Loucy (cell line): ENCODE results near the gene TSPYL2.

Experiments
- H2AFZ ChIP-seq: fragments of 200-600 bp; sonication (generic); 2 replicates; pipeline ENCODE4 v1.6.0; 2016; ENCODE audit warnings: antibody characterized with exemption, mild to moderate bottlenecking, low read length, moderate library complexity
- H3F3A ChIP-seq: fragments of 200-600 bp; 2 replicates; pipeline ENCODE4 v1.6.0; 2016; ENCODE audit warnings: antibody characterized with exemption, low read depth, mild to moderate bottlenecking
- H3K27me3 ChIP-seq: fragments of 200-600 bp; sonication (generic); 2 replicates; pipeline ENCODE4 v1.6.1; 2014; ENCODE audit warnings: low read length, mild to moderate bottlenecking; ENCODE audit not compliant: insufficient read depth, poor library complexity, severe bottlenecking
- H3K36me3 ChIP-seq: fragments of 200-600 bp; sonication (generic); 2 replicates; pipeline ENCODE4 v1.6.1; 2016; ENCODE audit warnings: low read length; ENCODE audit not compliant: insufficient read depth
- H3K4me1 ChIP-seq: fragments of 200-600 bp; sonication (generic); 2 replicates; pipeline ENCODE4 v1.5.1; 2014; ENCODE audit warnings: low read length, mild to moderate bottlenecking; ENCODE audit not compliant: insufficient read depth, poor library complexity, severe bottlenecking
- H3K4me2 ChIP-seq: fragments of 200-600 bp; sonication (generic); 2 replicates; pipeline ENCODE4 v1.6.0; 2014; ENCODE audit warnings: antibody characterized with exemption, low read length, low read depth, mild to moderate bottlenecking; ENCODE audit not compliant: poor library complexity, severe bottlenecking
- H3K4me3 ChIP-seq: fragments of 200-600 bp; sonication (generic); 2 replicates; pipeline ENCODE4 v1.5.1; 2014; ENCODE audit warnings: low read length, mild to moderate bottlenecking, mixed read lengths; ENCODE audit not compliant: poor library complexity, severe bottlenecking
- H3K79me2 ChIP-seq: fragments of 200-600 bp; sonication (generic); 2 replicates; pipeline ENCODE4 v1.6.1; 2014; ENCODE audit warnings: low read length; ENCODE audit not compliant: insufficient read depth
- H3K9ac ChIP-seq: fragments of 200-600 bp; sonication (generic); 2 replicates; pipeline ENCODE4 v1.6.0; 2014; ENCODE audit warnings: mild to moderate bottlenecking, low read depth, low read length, moderate library complexity; ENCODE audit not compliant: poor library complexity, severe bottlenecking
- H3K9me2 ChIP-seq: fragments of 200-600 bp; sonication (generic); replicated peaks from 2 replicates; pipeline ENCODE4 v1.6.1; 2016; ENCODE audit warnings: low read depth, low read length, mixed read lengths
- H3K9me3 ChIP-seq: fragments of 200-600 bp; sonication (generic); 2 replicates; pipeline ENCODE4 v1.6.1; 2014; ENCODE audit warnings: mild to moderate bottlenecking, antibody characterized with exemption, low read length, low read depth; ENCODE audit not compliant: insufficient read depth
- H4K20me1 ChIP-seq: fragments of 200-600 bp; sonication (generic); 2 replicates; pipeline ENCODE4 v1.6.0; 2014; ENCODE audit warnings: antibody characterized with exemption, low read length, mild to moderate bottlenecking; ENCODE audit not compliant: insufficient read depth, poor library complexity, severe bottlenecking
- EZH2phosphoT487 ChIP-seq: fragments of 200-600 bp; IDR thresholded peaks from 2 replicates; pipeline ENCODE4 v1.6.1; 2018; ENCODE audit warnings: antibody characterized with exemption, mild to moderate bottlenecking, moderate library complexity, borderline replicate concordance
- TF ChIP-seq, protein P1 (sequence below): fragments of 200-600 bp; sonication (generic); conservative IDR thresholded peaks from 2 replicates; pipeline ENCODE4 v1.5.1; 2014; ENCODE audit warnings: mild to moderate bottlenecking, antibody characterized with exemption, low read length

The TSPYL2 gene

DNA sequence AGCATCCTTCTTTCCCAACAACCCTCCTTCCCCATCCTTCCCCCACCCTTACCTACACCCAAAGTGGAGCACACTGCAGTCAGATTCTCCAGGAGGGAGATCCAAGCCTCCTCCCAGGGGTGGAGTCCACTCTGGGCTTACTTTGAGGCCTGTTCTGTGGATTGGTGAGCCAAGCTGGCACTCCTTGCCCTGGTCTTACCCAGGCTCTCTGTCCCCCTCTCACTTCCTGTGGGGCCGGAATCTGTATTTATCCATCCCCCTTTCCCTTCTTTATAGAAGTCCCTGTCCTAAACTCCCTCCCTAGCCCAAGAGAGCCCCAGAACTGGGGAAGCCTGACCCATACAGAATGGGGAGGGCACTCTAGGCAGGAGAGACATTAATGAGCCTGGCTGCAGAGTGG is 3.2 kb upstream of the TSPYL2 start:
- no peaks in the 10 kb centered on the region for H3K9me2 ChIP-seq
- no peaks in the 10 kb centered on the region for H3K27me3 ChIP-seq
- no peaks in the 10 kb centered on the region for H3K36me3 ChIP-seq
- H2AFZ ChIP-seq = no peak overlapping the region
- H3K4me3 ChIP-seq = no peak overlapping the region
- no peaks in the 10 kb centered on the region for H3F3A ChIP-seq
- H3K79me2 ChIP-seq = peaks cover 14% of the 10 kb centered on the region; the same call in 1 of the 2 replicates
- no peaks in the 10 kb centered on the region for H3K9me3 ChIP-seq
- H4K20me1 ChIP-seq = peaks cover 7% of the 10 kb centered on the region
- H3K4me2 ChIP-seq = no peak overlapping the region
- no peak for TF ChIP-seq EZH2phosphoT487
- TF ChIP-seq, protein P1, sequence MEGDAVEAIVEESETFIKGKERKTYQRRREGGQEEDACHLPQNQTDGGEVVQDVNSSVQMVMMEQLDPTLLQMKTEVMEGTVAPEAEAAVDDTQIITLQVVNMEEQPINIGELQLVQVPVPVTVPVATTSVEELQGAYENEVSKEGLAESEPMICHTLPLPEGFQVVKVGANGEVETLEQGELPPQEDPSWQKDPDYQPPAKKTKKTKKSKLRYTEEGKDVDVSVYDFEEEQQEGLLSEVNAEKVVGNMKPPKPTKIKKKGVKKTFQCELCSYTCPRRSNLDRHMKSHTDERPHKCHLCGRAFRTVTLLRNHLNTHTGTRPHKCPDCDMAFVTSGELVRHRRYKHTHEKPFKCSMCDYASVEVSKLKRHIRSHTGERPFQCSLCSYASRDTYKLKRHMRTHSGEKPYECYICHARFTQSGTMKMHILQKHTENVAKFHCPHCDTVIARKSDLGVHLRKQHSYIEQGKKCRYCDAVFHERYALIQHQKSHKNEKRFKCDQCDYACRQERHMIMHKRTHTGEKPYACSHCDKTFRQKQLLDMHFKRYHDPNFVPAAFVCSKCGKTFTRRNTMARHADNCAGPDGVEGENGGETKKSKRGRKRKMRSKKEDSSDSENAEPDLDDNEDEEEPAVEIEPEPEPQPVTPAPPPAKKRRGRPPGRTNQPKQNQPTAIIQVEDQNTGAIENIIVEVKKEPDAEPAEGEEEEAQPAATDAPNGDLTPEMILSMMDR = no peak
- H3K4me1 ChIP-seq = no peaks in the 10 kb centered on the region
- H3K9ac ChIP-seq = no peak overlapping the region

DNA sequence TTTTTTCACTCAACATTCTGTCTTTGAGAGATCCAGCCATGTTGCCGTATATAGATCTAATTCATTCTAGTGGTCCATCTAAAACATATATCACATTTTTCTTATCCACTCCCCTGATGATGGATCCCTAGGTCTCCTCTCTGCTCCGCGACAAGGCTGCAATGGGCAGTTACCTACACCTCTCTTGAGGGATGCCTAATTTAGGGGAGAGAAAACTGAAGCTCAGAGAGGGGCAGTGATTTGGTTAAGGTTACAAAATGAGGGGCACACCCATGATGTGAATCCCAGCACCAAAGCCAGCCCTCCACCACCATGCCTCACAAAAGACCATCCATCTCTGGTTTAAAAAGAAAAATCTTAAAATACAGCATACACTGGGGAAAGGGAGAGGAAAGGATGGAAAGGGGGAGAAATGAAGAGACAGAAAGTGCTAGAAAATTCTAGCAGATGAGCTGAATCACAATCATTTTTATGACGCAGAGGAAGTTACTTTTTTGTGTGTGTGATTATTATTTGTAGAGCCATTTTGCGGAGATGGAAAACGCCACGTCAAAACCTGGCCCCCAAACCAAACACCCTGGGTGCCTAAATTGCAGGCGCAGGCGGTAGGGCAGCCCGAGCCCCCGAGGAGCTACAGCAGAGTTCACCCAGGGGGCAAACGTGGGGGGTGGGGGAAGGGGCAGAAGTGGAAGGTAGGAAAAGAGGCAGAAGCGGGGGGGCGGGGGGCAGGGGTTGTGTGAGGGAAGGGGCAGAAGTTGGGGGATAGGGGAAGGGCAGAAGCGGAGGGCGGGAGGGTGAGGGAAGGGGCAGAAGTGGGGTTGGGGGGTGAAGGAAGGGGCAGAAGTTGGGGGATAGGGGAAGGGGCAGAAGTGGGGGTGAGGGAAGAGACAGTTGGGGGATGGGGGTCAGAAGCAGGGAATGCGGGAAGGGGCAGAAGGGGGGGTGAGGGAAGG is 1.3 kb upstream of the TSPYL2 start:
- H2AFZ ChIP-seq = no peak overlapping the region

DNA sequence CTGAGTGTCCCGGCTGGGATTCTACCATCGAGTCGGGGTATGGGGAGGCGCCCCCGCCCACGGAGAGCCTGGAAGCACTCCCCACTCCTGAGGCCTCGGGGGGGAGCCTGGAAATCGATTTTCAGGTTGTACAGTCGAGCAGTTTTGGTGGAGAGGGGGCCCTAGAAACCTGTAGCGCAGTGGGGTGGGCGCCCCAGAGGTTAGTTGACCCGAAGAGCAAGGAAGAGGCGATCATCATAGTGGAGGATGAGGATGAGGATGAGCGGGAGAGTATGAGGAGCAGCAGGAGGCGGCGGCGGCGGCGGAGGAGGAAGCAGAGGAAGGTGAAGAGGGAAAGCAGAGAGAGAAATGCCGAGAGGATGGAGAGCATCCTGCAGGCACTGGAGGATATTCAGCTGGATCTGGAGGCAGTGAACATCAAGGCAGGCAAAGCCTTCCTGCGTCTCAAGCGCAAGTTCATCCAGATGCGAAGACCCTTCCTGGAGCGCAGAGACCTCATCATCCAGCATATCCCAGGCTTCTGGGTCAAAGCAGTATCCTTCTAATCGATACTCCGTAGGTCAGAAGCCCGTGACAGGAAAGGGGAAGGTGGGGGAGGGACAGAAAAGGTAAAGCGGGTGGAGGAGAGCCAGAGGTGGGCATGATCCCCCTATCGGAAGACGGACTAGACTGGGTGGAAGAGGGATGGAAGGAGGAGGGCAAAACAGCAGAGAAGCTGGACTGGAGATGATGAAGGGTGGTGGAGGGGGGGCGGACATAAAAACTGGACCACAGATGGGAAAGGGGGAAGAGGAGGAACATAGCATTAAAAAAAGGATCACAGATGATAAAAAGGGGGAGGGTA is 828 bp downstream of the TSPYL2 start:
- Histone ChIP-seq H3F3A (no peaks in the 10 kb centered on the region), H3K4me2 (peak overlapping the region; percentile 91), H3K79me2 (peaks cover 17% of the 10 kb centered on the region; the same call in 1 of the 2 replicates), H3K27me3 (no peaks in the 10 kb centered on the region), H3K36me3 (peaks cover 5% of the 10 kb centered on the region; the same call in 1 of the 2 replicates), H3K9ac (peak overlapping the region; percentile 73), H4K20me1 (peaks cover 7% of the 10 kb centered on the region), H3K4me3 (peak overlapping the region; percentile 79), H3K4me1 (no peaks in the 10 kb centered on the region), H3K9me3 (no peaks in the 10 kb centered on the region), H3K9me2 (no peaks in the 10 kb centered on the region), H2AFZ (peak overlapping the region; percentile 55; the same call in 1 of the 2 replicates)
- TF ChIP-seq, protein P1 = no peak
- TF ChIP-seq EZH2phosphoT487 = no peak

More for the DNA sequence above, 1.3 kb upstream of the TSPYL2 start:
- Histone ChIP-seq H3K4me3 (no peak overlapping the region), H3K4me2 (no peak overlapping the region), H3K4me1 (no peaks in the 10 kb centered on the region), H3K27me3 (no peaks in the 10 kb centered on the region), H3K9ac (no peak overlapping the region), H3K79me2 (peaks cover 17% of the 10 kb centered on the region; the same call in 1 of the 2 replicates), H3K36me3 (peaks cover 3% of the 10 kb centered on the region; the same call in 1 of the 2 replicates), H3K9me2 (no peaks in the 10 kb centered on the region), H3K9me3 (no peaks in the 10 kb centered on the region), H4K20me1 (peaks cover 7% of the 10 kb centered on the region), H3F3A (no peaks in the 10 kb centered on the region)
- TF ChIP-seq EZH2phosphoT487 = no peak
- TF ChIP-seq, protein P1 = no peak
